SK-N-SH (cell line): ENCODE data around the gene DEPDC5. TPM values are rescaled to one million over a fixed set of nuclear protein-coding genes. Genes with fewer than 3 reads are reported as not detected.

Source experiments
- CTCF ChIA-PET: fragments of 300-600, 350-600 bp; formaldehyde crosslinking; extraction: SDS; loops from one replicate; lab custom pipeline; 2021; lab: Yijun Ruan, JAX
- POLR2A ChIA-PET: fragments of 350-600 bp; sonication (Branson Sonifier 250); formaldehyde crosslinking; extraction: SDS; loops from one replicate; lab custom pipeline; 2020; ENCODE audit warnings: antibody characterized with exemption, inconsistent platforms; lab: Yijun Ruan, JAX
- DNase-seq: peaks from one replicate; pipeline ENCODE4 v3.0.0; 2012
- H2AFZ ChIP-seq: fragments of 200-600 bp; sonication (generic); 2 replicates; pipeline ENCODE4 v1.8.1; 2016; ENCODE audit warnings: antibody characterized with exemption, mild to moderate bottlenecking, low read depth
- H3F3A ChIP-seq: fragments of 200-600 bp; sonication (generic); replicated peaks from 2 replicates; pipeline ENCODE3; 2016; ENCODE audit warnings: antibody characterized with exemption, mild to moderate bottlenecking; ENCODE audit not compliant: insufficient read depth
- H3K27ac ChIP-seq, 2 experiments: fragments of 200-500 bp in 1 of 2; fragments of 200-600 bp in 1 of 2; sonication (Bioruptor generic) in 1 of 2; sonication (generic), shearing (Covaris generic) in 1 of 2; 2 replicates each; pipeline versions ENCODE4 v1.5.1 to v1.6.1; 2014 to 2016; ENCODE audit warnings: low read depth in 2 of 2, inconsistent platforms in 1 of 2, low read length in 1 of 2, mild to moderate bottlenecking in 1 of 2, mixed read lengths in 1 of 2
- H3K27me3 ChIP-seq: fragments of 200-600 bp; sonication (generic), shearing (Covaris generic); 2 replicates; pipeline ENCODE4 v1.6.1; 2016; ENCODE audit warnings: mixed run types; ENCODE audit not compliant: insufficient read depth
- H3K36me3 ChIP-seq, 2 experiments: fragments of 200-500 bp in 1 of 2; fragments of 200-600 bp in 1 of 2; sonication (Bioruptor generic) in 1 of 2; sonication (generic) in 1 of 2; replicated peaks in 1 of 2; 2 replicates each; pipeline versions ENCODE3 to v1.5.1; 2014 to 2016; ENCODE audit warnings: low read length in 1 of 2, mild to moderate bottlenecking in 1 of 2; ENCODE audit not compliant: insufficient read depth in 2 of 2, control insufficient read depth in 1 of 2
- H3K4me1 ChIP-seq, 2 experiments: fragments of 200-500 bp in 1 of 2; fragments of 200-600 bp in 1 of 2; sonication (Bioruptor generic) in 1 of 2; sonication (generic), shearing (Covaris generic) in 1 of 2; 2 replicates each; pipeline versions ENCODE4 v1.5.1 to v1.6.1; 2014 to 2016; ENCODE audit warnings: low read depth in 1 of 2, low read length in 1 of 2, mixed run types in 1 of 2; ENCODE audit not compliant: insufficient read depth in 2 of 2, control insufficient read depth in 1 of 2
- H3K4me2 ChIP-seq: fragments of 200-600 bp; sonication (generic), shearing (Covaris generic); 2 replicates; pipeline ENCODE4 v1.6.1; 2017; ENCODE audit warnings: mixed run types
- H3K4me3 ChIP-seq, 2 experiments: fragments of 200-500 bp in 1 of 2; fragments of 200-600 bp in 1 of 2; sonication (Bioruptor generic) in 1 of 2; sonication (generic), shearing (Covaris generic) in 1 of 2; 2 replicates each; pipeline versions ENCODE4 v1.5.1 to v1.8.1; 2014 to 2016; ENCODE audit warnings: low read depth in 2 of 2, inconsistent platforms in 1 of 2, low read length in 1 of 2, mild to moderate bottlenecking in 1 of 2, mixed read lengths in 1 of 2, moderate library complexity in 1 of 2
- H3K79me2 ChIP-seq: fragments of 200-600 bp; sonication (generic); 2 replicates; pipeline ENCODE4 v1.8.1; 2017; ENCODE audit warnings: mild to moderate bottlenecking; ENCODE audit not compliant: insufficient read depth
- H3K9ac ChIP-seq: fragments of 200-600 bp; sonication (generic); 2 replicates; pipeline ENCODE4 v1.6.1; 2017; ENCODE audit warnings: mixed run types
- H3K9me2 ChIP-seq: fragments of 200-600 bp; sonication (generic); 2 replicates; pipeline ENCODE4 v1.6.1; 2017; ENCODE audit warnings: mixed run types
- H3K9me3 ChIP-seq: fragments of 200-600 bp; sonication (generic); 2 replicates; pipeline ENCODE4 v1.6.1; 2017; ENCODE audit warnings: mixed run types, mild to moderate bottlenecking, moderate library complexity
- H4K20me1 ChIP-seq: fragments of 200-600 bp; sonication (generic); 2 replicates; pipeline ENCODE4 v1.6.1; 2017; ENCODE audit warnings: mild to moderate bottlenecking, mixed run types; ENCODE audit not compliant: insufficient read depth
- CHD2 ChIP-seq: fragments of 150-350 bp; IDR thresholded peaks from 2 replicates; pipeline ENCODE4 v1.6.1; 2018; ENCODE audit warnings: low read length; ENCODE audit not compliant: partially characterized antibody
- ELF1 ChIP-seq: IDR thresholded peaks from 2 replicates; pipeline ENCODE4 v1.4.0; 2012
- EZH2phosphoT487 ChIP-seq: fragments of 200-600 bp; sonication (generic); IDR thresholded peaks from 2 replicates; pipeline ENCODE4 v1.6.1; 2017; ENCODE audit warnings: low read depth, mixed run types, mild to moderate bottlenecking, antibody characterized with exemption, moderate library complexity, borderline replicate concordance
- FOSL2 ChIP-seq: IDR thresholded peaks from 2 replicates; pipeline ENCODE4 v1.4.0; 2012; ENCODE audit warnings: low read depth, mild to moderate bottlenecking, moderate library complexity, borderline replicate concordance
- FOXJ3 ChIP-seq: sonication (generic); formaldehyde crosslinking; IDR thresholded peaks from 2 replicates; pipeline ENCODE4 v1.5.1; 2020; ENCODE audit warnings: mild to moderate bottlenecking, missing genetic modification reagents
- FOXM1 ChIP-seq: IDR thresholded peaks from 2 replicates; pipeline ENCODE4 v1.4.0; 2012; ENCODE audit warnings: low read depth, mild to moderate bottlenecking
- GATA2 ChIP-seq: sonication (generic); formaldehyde crosslinking; IDR thresholded peaks from 2 replicates; pipeline ENCODE4 v1.5.0; 2020; ENCODE audit warnings: mild to moderate bottlenecking, missing genetic modification reagents
- JUND ChIP-seq: IDR thresholded peaks from 2 replicates; pipeline ENCODE4 v1.4.0; 2012
- MEF2A ChIP-seq: IDR thresholded peaks from 2 replicates; pipeline ENCODE4 v1.4.0; 2012; ENCODE audit warnings: low read depth, borderline replicate concordance
- MXI1 ChIP-seq: IDR thresholded peaks from 2 replicates; pipeline ENCODE4 v1.6.1; 2012; ENCODE audit warnings: mild to moderate bottlenecking, low read depth, low read length, improper control_type of control experiment
- NRF1 ChIP-seq: IDR thresholded peaks from 2 replicates; pipeline ENCODE4 v1.6.1; 2012; ENCODE audit warnings: low read depth, mild to moderate bottlenecking, low read length
- PBX3 ChIP-seq: IDR thresholded peaks from 2 replicates; pipeline ENCODE4; 2012
- POLR2AphosphoS5 ChIP-seq: IDR thresholded peaks from 2 replicates; pipeline ENCODE4 v1.6.1; 2012; ENCODE audit warnings: low read depth, low read length
- RCOR1 ChIP-seq: fragments of 150-350 bp; IDR thresholded peaks from 2 replicates; pipeline ENCODE4 v1.6.1; 2017; ENCODE audit warnings: antibody characterized with exemption, low read length
- RXRA ChIP-seq: IDR thresholded peaks from 2 replicates; pipeline ENCODE4 v1.4.0; 2012; ENCODE audit warnings: low read depth, mild to moderate bottlenecking, borderline replicate concordance
- SIN3A ChIP-seq: IDR thresholded peaks from 2 replicates; pipeline ENCODE4 v1.6.1; 2012; ENCODE audit warnings: low read depth, mild to moderate bottlenecking, low read length, moderate library complexity, borderline replicate concordance
- SMC3 ChIP-seq: IDR thresholded peaks from 2 replicates; pipeline ENCODE4 v1.6.1; 2012; ENCODE audit warnings: low read depth, low read length, improper control_type of control experiment
- TAF1 ChIP-seq: IDR thresholded peaks from 2 replicates; pipeline ENCODE4 v1.6.1; 2012; ENCODE audit warnings: low read depth, mild to moderate bottlenecking, low read length, moderate library complexity, borderline replicate concordance
- TCF12 ChIP-seq: IDR thresholded peaks from 2 replicates; pipeline ENCODE4 v1.4.0; 2012
- TEAD4 ChIP-seq: IDR thresholded peaks from 2 replicates; pipeline ENCODE4 v1.4.0; 2012; ENCODE audit warnings: mild to moderate bottlenecking, borderline replicate concordance; ENCODE audit not compliant: insufficient read depth
- ZBTB33 ChIP-seq: IDR thresholded peaks from 2 replicates; pipeline ENCODE4 v1.4.0; 2012; ENCODE audit warnings: low read depth, borderline replicate concordance
- WGBS: methylation state at CpG from one replicate; pipeline ENCODE4 v1.1.6; 2017; ENCODE audit warnings: low lambda C conversion rate; 5-methylcytosine and 5-hydroxymethylcytosine counted together
- polyA plus RNA-seq, 3 experiments: library from polyadenylated mRNA; depleted of rRNA; stranded (reverse); fragments of >200 nt; gene quantifications; 2 replicates each; pipeline ENCODE4 v1.2.3, GENCODE V29; 2012

Gene DEPDC5
- polyA plus RNA-seq, 1 of the 3 experiments (the other 2 are of a cell fraction): 7.8 TPM

GRCh38 chr22:31937341-31937740, 183.5 kb downstream of the DEPDC5 start:
- TF ChIP-seq GATA2 (CRISPR knock-in tag): no peak
- TF ChIP-seq TCF12: no peak
- no peak for TF ChIP-seq CHD2
- Histone ChIP-seq H3K9ac (no peak overlapping the region), H4K20me1 (no peaks in the 10 kb centered on the region), H3K9me2 (no peaks in the 10 kb centered on the region), H2AFZ (no peak overlapping the region), H3K27ac (no peak overlapping the region), H3F3A (no peaks in the 10 kb centered on the region), H3K4me3 (no peak overlapping the region), H3K9me3 (no peaks in the 10 kb centered on the region), H3K27me3 (no peaks in the 10 kb centered on the region), H3K79me2 (no peaks in the 10 kb centered on the region), H3K4me2 (no peak overlapping the region), H3K4me1 (peaks cover 0 to 5% of the 10 kb centered on the region in 2 experiments; a peak in 1 of 4 replicates), H3K36me3 (no peaks in the 10 kb centered on the region)
- DNase-seq: no peak
- ChIA-PET CTCF (no interaction called here), POLR2A (no interaction called here)
- WGBS: 90% methylated on average over 1 of the region's 3 CpGs

DNA sequence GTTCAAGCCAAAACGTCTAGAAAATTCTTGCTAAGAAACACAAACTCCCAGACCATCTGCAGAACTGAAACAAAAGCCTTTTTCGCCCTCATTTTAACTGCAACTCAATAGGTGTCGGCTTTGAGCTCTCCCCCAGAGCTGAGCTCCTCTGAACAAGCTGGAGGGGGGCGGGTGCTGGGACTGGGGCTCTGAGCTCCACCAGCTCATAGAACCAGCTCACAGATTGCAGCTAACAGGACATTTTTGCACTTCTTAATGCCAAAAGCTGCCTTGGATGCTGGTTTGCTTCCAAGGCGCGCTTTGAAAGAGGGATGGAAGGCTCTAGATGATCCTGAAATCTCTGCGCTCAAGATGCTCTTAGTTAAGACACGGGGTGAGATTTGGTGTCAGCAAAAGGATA, 184.5 kb downstream of the DEPDC5 start:
- CTCF ChIA-PET: no interaction called here
- Histone ChIP-seq H3K4me2 (no peak overlapping the region), H3K27me3 (no peaks in the 10 kb centered on the region), H4K20me1 (no peaks in the 10 kb centered on the region), H3K4me3 (no peak overlapping the region), H3K79me2 (no peaks in the 10 kb centered on the region), H3K9ac (no peak overlapping the region), H3F3A (no peaks in the 10 kb centered on the region)
- no peak for DNase-seq
- WGBS: 65% methylated on average over 8 of the region's 8 CpGs
- no peak for TF ChIP-seq MEF2A
- TF ChIP-seq RCOR1: no peak
- TF ChIP-seq TCF12: no peak
- TF ChIP-seq FOXM1: no peak
- TF ChIP-seq SIN3A: no peak
- TF ChIP-seq, all 33 proteins: peak for 0
- H3K9me2 ChIP-seq: no peaks in the 10 kb centered on the region
- H3K4me1 ChIP-seq: peaks cover 0 to under 1% of the 10 kb centered on the region in 2 experiments; a peak in 1 of 4 replicates
- H2AFZ ChIP-seq: no peak overlapping the region
- no peaks in the 10 kb centered on the region for H3K9me3 ChIP-seq
- POLR2A ChIA-PET: no interaction called here
- H3K27ac ChIP-seq: no peak overlapping the region
- H3K36me3 ChIP-seq: no peaks in the 10 kb centered on the region

DNA sequence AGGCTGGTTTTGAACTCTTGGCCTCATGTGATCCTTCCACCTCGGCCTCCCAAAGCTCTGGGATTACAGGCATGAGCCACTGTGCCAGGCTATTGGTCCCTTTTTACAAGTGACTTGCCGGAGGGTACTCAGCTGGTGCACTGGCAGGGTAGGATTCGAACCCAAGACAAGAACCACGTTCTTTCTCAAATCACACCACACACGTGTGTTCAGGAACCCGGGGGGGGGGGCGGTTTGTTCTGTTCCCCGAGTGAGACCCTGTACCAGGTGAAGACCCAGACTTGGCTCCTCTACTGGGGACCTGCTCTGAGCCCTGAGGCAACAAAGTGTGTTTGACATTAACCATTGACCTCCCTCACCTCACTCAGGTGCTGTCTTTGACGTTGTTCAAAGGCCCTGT, 186.7 kb downstream of the DEPDC5 start:
- Histone ChIP-seq H3K27me3 (no peaks in the 10 kb centered on the region), H3K36me3 (peaks cover 0 to 4% of the 10 kb centered on the region in 2 experiments), H3K4me3 (no peak overlapping the region), H4K20me1 (peaks cover 2% of the 10 kb centered on the region; the same call in 1 of the 2 replicates), H2AFZ (no peak overlapping the region), H3K9ac (no peak overlapping the region), H3K79me2 (peaks cover 9% of the 10 kb centered on the region), H3K9me2 (no peaks in the 10 kb centered on the region), H3K27ac (no peak overlapping the region), H3F3A (no peaks in the 10 kb centered on the region), H3K4me1 (peaks cover 0 to 8% of the 10 kb centered on the region in 2 experiments; a peak in 1 of 4 replicates), H3K9me3 (no peaks in the 10 kb centered on the region), H3K4me2 (no peak overlapping the region)
- DNase-seq: no peak
- WGBS: 73% methylated on average over 7 of the region's 9 CpGs
- ChIA-PET POLR2A (no interaction called here), CTCF (interaction anchor here (1.3 kb wide), 1 partner anchor 10 kb away, joined by 3 read pairs; no protein-coding TSS in a partner anchor)
- TF ChIP-seq POLR2AphosphoS5 (no peak), CHD2 (no peak), FOSL2 (no peak), RCOR1 (no peak), TEAD4 (no peak), FOXJ3 (CRISPR knock-in tag) (no peak), ELF1 (no peak), TAF1 (no peak), ZBTB33 (no peak), RXRA (no peak), JUND (no peak), SMC3 (no peak), GATA2 (CRISPR knock-in tag) (no peak), TCF12 (no peak), NRF1 (no peak), MXI1 (no peak), EZH2phosphoT487 (no peak), PBX3 (no peak)
